Medulla oblongata (tissue), 1 donor: ENCODE results near the gene MTAP.

ENCODE experiments used
- DNase-seq: peaks from one replicate; pipeline ENCODE4 v3.0.0-alpha.2; 2015; ENCODE audit errors: extremely low spot score

The MTAP gene

GRCh38 chr9:21969011-21969940 is 166.8 kb downstream of the MTAP start:
- no peak for DNase-seq

DNA sequence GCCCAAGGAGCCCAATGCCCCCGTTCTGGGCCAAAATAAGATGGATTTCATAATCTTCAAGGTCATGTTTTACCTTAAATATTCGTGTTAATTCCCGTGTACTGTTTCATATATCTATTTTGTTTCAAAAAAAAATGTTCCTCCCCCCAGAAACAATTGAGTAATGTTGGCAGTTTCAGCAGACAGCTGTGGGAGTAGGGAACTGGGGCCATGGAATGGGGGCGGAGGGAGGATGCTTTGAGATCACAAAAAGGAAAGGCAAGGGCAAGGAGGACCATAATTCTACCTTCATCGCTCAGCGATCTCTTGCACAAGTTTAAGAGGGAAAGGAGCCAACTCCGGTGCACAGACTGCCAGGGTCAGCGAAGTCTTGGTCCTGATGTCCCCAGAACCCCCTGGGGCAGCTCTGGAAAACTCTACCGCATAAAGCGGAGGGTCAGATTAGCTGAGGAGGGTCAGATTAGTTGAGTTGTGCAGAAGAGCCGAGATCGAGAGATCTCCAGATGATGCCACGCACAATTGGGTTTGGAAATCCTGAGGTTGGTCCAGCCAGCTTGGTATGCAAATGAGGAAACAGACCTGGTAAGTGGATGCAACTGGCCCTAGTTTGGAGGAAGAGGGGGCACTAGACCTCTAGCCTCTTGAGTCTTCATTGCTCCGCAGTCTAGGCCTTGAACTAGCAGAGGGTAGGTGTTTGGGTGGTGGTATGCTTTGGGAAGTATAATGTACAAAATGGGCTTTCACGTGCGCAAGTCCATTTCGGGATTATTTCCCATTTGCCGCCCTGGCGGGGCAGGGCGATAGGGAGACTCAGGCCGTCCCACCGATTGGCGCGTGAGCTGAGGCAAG is 167.7 kb downstream of the MTAP start:
- no peak for DNase-seq

- no peak for DNase-seq
Measured at GRCh38 chr9:21970800-21971640, 168.6 kb downstream of the MTAP start.

GRCh38 chr9:21972361-21972760 is 169.9 kb downstream of the MTAP start:
- DNase-seq: no peak

DNA sequence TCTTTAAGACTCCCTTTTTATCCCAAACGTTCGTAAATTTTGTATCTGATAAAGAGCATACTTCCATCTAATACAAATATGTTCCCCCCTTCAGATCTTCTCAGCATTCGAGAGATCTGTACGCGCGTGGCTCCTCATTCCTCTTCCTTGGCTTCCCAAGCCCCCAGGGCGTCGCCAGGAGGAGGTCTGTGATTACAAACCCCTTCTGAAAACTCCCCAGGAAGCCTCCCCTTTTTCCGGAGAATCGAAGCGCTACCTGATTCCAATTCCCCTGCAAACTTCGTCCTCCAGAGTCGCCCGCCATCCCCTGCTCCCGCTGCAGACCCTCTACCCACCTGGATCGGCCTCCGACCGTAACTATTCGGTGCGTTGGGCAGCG is 171.9 kb downstream of the MTAP start:
- DNase-seq: no peak

DNA sequence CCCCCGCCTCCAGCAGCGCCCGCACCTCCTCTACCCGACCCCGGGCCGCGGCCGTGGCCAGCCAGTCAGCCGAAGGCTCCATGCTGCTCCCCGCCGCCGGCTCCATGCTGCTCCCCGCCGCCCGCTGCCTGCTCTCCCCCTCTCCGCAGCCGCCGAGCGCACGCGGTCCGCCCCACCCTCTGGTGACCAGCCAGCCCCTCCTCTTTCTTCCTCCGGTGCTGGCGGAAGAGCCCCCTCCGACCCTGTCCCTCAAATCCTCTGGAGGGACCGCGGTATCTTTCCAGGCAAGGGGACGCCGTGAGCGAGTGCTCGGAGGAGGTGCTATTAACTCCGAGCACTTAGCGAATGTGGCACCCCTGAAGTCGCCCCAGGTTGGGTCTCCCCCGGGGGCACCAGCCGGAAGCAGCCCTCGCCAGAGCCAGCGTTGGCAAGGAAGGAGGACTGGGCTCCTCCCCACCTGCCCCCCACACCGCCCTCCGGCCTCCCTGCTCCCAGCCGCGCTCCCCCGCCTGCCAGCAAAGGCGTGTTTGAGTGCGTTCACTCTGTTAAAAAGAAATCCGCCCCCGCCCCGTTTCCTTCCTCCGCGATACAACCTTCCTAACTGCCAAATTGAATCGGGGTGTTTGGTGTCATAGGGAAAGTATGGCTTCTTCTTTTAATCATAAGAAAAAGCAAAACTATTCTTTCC is 172.4 kb downstream of the MTAP start:
- no peak for DNase-seq

DNA sequence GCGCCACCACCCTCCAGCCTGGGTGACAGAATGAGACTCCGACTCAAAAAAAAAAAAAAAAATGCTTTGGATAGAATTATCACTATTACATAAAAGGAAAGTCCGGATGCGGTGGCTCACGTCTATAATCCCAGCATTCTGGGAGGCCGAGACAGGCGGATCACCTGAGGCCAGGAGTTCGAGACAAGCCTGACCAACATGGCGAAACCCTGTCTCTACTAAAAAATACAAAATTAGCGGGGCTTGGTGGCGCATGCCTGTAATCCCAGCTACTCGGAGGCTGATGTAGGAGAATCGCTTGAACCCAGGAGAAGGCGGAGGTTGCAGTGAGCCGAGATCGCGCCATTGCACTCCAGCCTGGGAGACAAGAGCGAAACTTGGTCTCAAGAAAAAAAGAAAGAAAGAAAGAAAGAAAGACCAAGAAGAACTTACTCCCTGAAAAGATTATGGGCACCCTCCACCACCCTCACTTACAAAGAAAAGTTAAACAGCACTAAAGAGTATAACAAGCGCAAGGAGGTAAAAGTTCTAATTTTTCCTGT is 174.0 kb downstream of the MTAP start:
- no peak for DNase-seq

DNA sequence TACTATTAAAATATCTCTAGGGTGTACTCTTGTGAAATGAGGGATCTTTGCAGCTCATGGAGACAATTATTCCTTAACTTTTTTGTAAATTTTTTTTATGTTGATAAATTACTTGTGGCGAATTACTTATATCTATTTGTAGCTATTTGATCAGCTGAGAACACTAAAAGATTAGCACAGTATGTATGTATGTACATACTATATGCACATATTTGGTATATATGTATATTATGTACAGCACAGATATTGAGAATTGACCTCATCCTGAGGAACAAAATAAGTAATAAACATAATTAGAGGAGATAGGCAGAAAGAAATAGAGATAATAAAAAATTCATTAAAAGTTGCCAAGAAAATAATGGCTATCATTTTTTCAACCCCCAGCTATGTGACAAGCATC is 180.0 kb downstream of the MTAP start:
- no peak for DNase-seq

GRCh38 chr9:21982861-21983560 is 180.6 kb downstream of the MTAP start:
- no peak for DNase-seq

- no peak for DNase-seq
Measured at GRCh38 chr9:21983561-21983935, 181.1 kb downstream of the MTAP start.

GRCh38 chr9:21984101-21984500 is 181.7 kb downstream of the MTAP start:
- no peak for DNase-seq

GRCh38 chr9:21985964-21986667 is 183.7 kb downstream of the MTAP start:
- DNase-seq: no peak
